ENCODE measurements around the gene FBXW9. TPM values are rescaled to one million over a fixed set of nuclear protein-coding genes. Genes with fewer than 3 reads are reported as not detected.

FBXW9 gene
- polyA plus RNA-seq, 1 donor from 2014 or later, result 16.2 TPM

DNA sequence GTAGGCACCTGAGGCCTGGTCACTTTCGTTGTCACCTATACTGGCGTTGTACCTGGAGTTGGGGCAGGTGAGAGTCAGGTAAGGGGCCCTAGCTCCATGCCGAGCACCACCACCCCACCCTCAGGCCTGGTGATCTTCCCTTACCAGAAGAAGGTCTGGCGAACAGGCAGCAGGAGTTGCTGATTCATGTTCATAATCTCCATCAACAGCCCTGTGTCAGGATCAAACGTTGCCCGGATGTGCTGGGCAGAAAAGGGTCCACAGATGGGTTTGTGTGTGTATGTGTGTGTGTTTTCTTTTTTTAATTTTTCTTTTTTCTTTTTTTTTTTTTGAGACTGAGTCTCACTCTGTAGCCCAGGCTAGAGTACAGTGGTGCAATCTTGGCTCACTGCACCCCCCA, 44.2 kb downstream of the FBXW9 start:
- H3K9ac ChIP-seq (ENCODE audit: low read length), result no peak overlapping the region

GRCh38 chr19:12649941-12650340, 46.5 kb downstream of the FBXW9 start:
- H3K4me3 ChIP-seq (ENCODE audit: low read length), result no peak overlapping the region
- H3K27ac ChIP-seq (ENCODE audit: low read length), result no peak overlapping the region
- no peaks in the 10 kb centered on the region for H4K20me1 ChIP-seq (ENCODE audit: insufficient read depth)
- H3F3A ChIP-seq (ENCODE audit: insufficient read depth, low read length, poor library complexity, severe bottlenecking), result no peaks in the 10 kb centered on the region
- no peaks in the 10 kb centered on the region for H3K9me2 ChIP-seq (ENCODE audit: insufficient read depth, low read length)
- no peaks in the 10 kb centered on the region for H3K79me2 ChIP-seq (replicated peaks; ENCODE audit: insufficient read depth, low read length)
- H3K9ac ChIP-seq (ENCODE audit: low read length), result no peak overlapping the region
- TF ChIP-seq CTCF (IDR thresholded peaks at IDR 0.05; ENCODE audit: poor library complexity, severe bottlenecking) (no peak), SMC3 (conservative IDR thresholded peaks at IDR 0.05; ENCODE audit: poor library complexity) (no peak), EZH2 (IDR thresholded peaks at IDR 0.05; ENCODE audit: borderline replicate concordance, insufficient read depth, low read length, poor library complexity, severe bottlenecking) (no peak), POLR2AphosphoS5 (IDR thresholded peaks at IDR 0.05) (no peak), RAD21 (conservative IDR thresholded peaks at IDR 0.05) (no peak), MXI1 (conservative IDR thresholded peaks at IDR 0.05; ENCODE audit: poor library complexity, severe bottlenecking) (no peak), EP300 (conservative IDR thresholded peaks at IDR 0.05; ENCODE audit: poor library complexity, severe bottlenecking) (no peak), TAF1 (IDR thresholded peaks at IDR 0.05; ENCODE audit: low read depth) (no peak)
- TF ChIP-seq, protein P1, sequence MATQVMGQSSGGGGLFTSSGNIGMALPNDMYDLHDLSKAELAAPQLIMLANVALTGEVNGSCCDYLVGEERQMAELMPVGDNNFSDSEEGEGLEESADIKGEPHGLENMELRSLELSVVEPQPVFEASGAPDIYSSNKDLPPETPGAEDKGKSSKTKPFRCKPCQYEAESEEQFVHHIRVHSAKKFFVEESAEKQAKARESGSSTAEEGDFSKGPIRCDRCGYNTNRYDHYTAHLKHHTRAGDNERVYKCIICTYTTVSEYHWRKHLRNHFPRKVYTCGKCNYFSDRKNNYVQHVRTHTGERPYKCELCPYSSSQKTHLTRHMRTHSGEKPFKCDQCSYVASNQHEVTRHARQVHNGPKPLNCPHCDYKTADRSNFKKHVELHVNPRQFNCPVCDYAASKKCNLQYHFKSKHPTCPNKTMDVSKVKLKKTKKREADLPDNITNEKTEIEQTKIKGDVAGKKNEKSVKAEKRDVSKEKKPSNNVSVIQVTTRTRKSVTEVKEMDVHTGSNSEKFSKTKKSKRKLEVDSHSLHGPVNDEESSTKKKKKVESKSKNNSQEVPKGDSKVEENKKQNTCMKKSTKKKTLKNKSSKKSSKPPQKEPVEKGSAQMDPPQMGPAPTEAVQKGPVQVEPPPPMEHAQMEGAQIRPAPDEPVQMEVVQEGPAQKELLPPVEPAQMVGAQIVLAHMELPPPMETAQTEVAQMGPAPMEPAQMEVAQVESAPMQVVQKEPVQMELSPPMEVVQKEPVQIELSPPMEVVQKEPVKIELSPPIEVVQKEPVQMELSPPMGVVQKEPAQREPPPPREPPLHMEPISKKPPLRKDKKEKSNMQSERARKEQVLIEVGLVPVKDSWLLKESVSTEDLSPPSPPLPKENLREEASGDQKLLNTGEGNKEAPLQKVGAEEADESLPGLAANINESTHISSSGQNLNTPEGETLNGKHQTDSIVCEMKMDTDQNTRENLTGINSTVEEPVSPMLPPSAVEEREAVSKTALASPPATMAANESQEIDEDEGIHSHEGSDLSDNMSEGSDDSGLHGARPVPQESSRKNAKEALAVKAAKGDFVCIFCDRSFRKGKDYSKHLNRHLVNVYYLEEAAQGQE (IDR thresholded peaks at IDR 0.05; ENCODE audit: borderline replicate concordance), result no peak
- no peak overlapping the region for H3K4me2 ChIP-seq (ENCODE audit: low read length)
- H3K27me3 ChIP-seq (ENCODE audit: insufficient read depth, low read depth, low read length), result no peaks in the 10 kb centered on the region
- no peaks in the 10 kb centered on the region for H3K36me3 ChIP-seq (ENCODE audit: insufficient read depth, low read length)
- no peak overlapping the region for H2AFZ ChIP-seq (ENCODE audit: low read depth, low read length)
- H3K9me3 ChIP-seq (ENCODE audit: low read length), result no peaks in the 10 kb centered on the region

More for the DNA sequence above, 44.2 kb downstream of the FBXW9 start:
- Histone ChIP-seq H3K36me3 (ENCODE audit: insufficient read depth, low read length) (no peaks in the 10 kb centered on the region), H2AFZ (ENCODE audit: low read depth, low read length) (no peak overlapping the region), H3K79me2 (replicated peaks; ENCODE audit: insufficient read depth, low read length) (no peaks in the 10 kb centered on the region), H3K4me2 (ENCODE audit: low read length) (no peak overlapping the region), H3K27me3 (ENCODE audit: insufficient read depth, low read depth, low read length) (no peaks in the 10 kb centered on the region), H3K4me3 (ENCODE audit: low read length) (no peak overlapping the region), H3K9me2 (ENCODE audit: insufficient read depth, low read length) (no peaks in the 10 kb centered on the region), H4K20me1 (ENCODE audit: insufficient read depth) (no peaks in the 10 kb centered on the region), H3K9me3 (ENCODE audit: low read length) (no peaks in the 10 kb centered on the region), H3K27ac (ENCODE audit: low read length) (no peak overlapping the region), H3F3A (ENCODE audit: insufficient read depth, low read length, poor library complexity, severe bottlenecking) (no peaks in the 10 kb centered on the region)
- TF ChIP-seq EZH2 (IDR thresholded peaks at IDR 0.05; ENCODE audit: borderline replicate concordance, insufficient read depth, low read length, poor library complexity, severe bottlenecking), result no peak
- no peak for TF ChIP-seq SMC3 (conservative IDR thresholded peaks at IDR 0.05; ENCODE audit: poor library complexity)
- TF ChIP-seq, protein P1 (IDR thresholded peaks at IDR 0.05; ENCODE audit: borderline replicate concordance), result no peak
- TF ChIP-seq RAD21 (conservative IDR thresholded peaks at IDR 0.05), result no peak
- no peak for TF ChIP-seq MXI1 (conservative IDR thresholded peaks at IDR 0.05; ENCODE audit: poor library complexity, severe bottlenecking)
- no peak for TF ChIP-seq EP300 (conservative IDR thresholded peaks at IDR 0.05; ENCODE audit: poor library complexity, severe bottlenecking)
- no peak for TF ChIP-seq CTCF (IDR thresholded peaks at IDR 0.05; ENCODE audit: poor library complexity, severe bottlenecking)
- no peak for TF ChIP-seq POLR2AphosphoS5 (IDR thresholded peaks at IDR 0.05)
- no peak for TF ChIP-seq TAF1 (IDR thresholded peaks at IDR 0.05; ENCODE audit: low read depth)

Measured in neural cell (in vitro differentiated cells).